Suprapubic skin (tissue), 4 donors: ENCODE data around the gene MAML2.

Source experiments
- CTCF ChIP-seq, 2 donors: fragments of 200-600 bp in 1 of 2; fragments of 450-650 bp in 1 of 2; sonication (generic) in 1 of 2; IDR thresholded peaks; one replicate each; pipeline ENCODE4 v1.5.1; 2016 to 2019; ENCODE audit warnings: antibody characterized with exemption in 2 of 2, mild to moderate bottlenecking in 1 of 2, moderate library complexity in 1 of 2
- EP300 ChIP-seq: sonication (generic); formaldehyde crosslinking; IDR thresholded peaks from one replicate; pipeline ENCODE4 v1.6.1; 2017; ENCODE audit warnings: antibody characterized with exemption
- POLR2A ChIP-seq, 2 donors: fragments of 450-650 bp; IDR thresholded peaks; one replicate each; pipeline ENCODE4 v1.6.1; 2017; ENCODE audit warnings: antibody characterized with exemption in 2 of 2, mild to moderate bottlenecking in 2 of 2, moderate library complexity in 2 of 2
- POLR2AphosphoS5 ChIP-seq, 3 donors: sonication (generic); formaldehyde crosslinking; IDR thresholded peaks; one replicate each; pipeline ENCODE4 v1.6.1; 2017; ENCODE audit warnings: antibody characterized with exemption in 3 of 3

GRCh38 chr11:96288915-96289314, 54.1 kb downstream of the MAML2 start:
- TF ChIP-seq CTCF (IDR thresholded peaks at IDR 0.05) (no peak), POLR2A (IDR thresholded peaks at IDR 0.05) (no peak), POLR2AphosphoS5 (IDR thresholded peaks at IDR 0.05) (no peak), EP300 (no peak)
